MM.1S (cell line): ENCODE data around the gene DDAH2.

ENCODE experiments used
- DNase-seq: peaks from one replicate; pipeline ENCODE4 v3.0.0-alpha.2; 2015
- H2AFZ ChIP-seq: fragments of 300-600 bp; sonication (generic); 2 replicates; pipeline ENCODE4 v1.6.0; 2016; ENCODE audit warnings: antibody characterized with exemption, low read length
- H3F3A ChIP-seq: fragments of 300-600 bp; sonication (generic); 2 replicates; pipeline ENCODE4 v1.6.1; 2016; ENCODE audit warnings: mild to moderate bottlenecking, antibody characterized with exemption, low read length, moderate library complexity, mixed read lengths; ENCODE audit not compliant: insufficient read depth
- H3K27ac ChIP-seq: fragments of 300-600 bp; sonication (generic); 2 replicates; pipeline ENCODE4 v1.5.1; 2016; ENCODE audit warnings: mild to moderate bottlenecking, low read length
- H3K27me3 ChIP-seq: fragments of 300-600 bp; sonication (generic); replicated peaks from 2 replicates; pipeline ENCODE4 v1.6.0; 2016; ENCODE audit warnings: low read length; ENCODE audit not compliant: insufficient read depth
- H3K36me3 ChIP-seq: fragments of 300-600 bp; sonication (generic); replicated peaks from 2 replicates; pipeline ENCODE4 v1.6.1; 2016; ENCODE audit warnings: mild to moderate bottlenecking, low read length, mixed read lengths; ENCODE audit not compliant: insufficient read depth
- H3K4me1 ChIP-seq: fragments of 300-600 bp; sonication (generic); 2 replicates; pipeline ENCODE4 v1.6.1; 2016; ENCODE audit warnings: low read length, mixed read lengths
- H3K4me2 ChIP-seq: fragments of 300-600 bp; sonication (generic); 2 replicates; pipeline ENCODE4 v1.6.0; 2016; ENCODE audit warnings: low read depth, low read length
- H3K4me3 ChIP-seq: fragments of 300-600 bp; sonication (generic); 2 replicates; pipeline ENCODE4 v1.5.1; 2016; ENCODE audit warnings: low read length, mixed read lengths
- H3K79me2 ChIP-seq: fragments of 300-600 bp; sonication (generic); 2 replicates; pipeline ENCODE4 v1.6.1; 2016; ENCODE audit warnings: mixed run types, low read length, mixed read lengths
- H3K9ac ChIP-seq: fragments of 300-600 bp; sonication (generic); 2 replicates; pipeline ENCODE4 v1.6.1; 2016; ENCODE audit warnings: low read length, mixed read lengths
- H3K9me2 ChIP-seq: fragments of 300-600 bp; sonication (generic); replicated peaks from 2 replicates; pipeline ENCODE4 v1.6.1; 2016; ENCODE audit warnings: mild to moderate bottlenecking, low read length, mixed read lengths; ENCODE audit not compliant: insufficient read depth
- H3K9me3 ChIP-seq: fragments of 300-600 bp; sonication (generic); replicated peaks from 2 replicates; pipeline ENCODE4 v1.6.1; 2016; ENCODE audit warnings: mild to moderate bottlenecking, low read length, mixed read lengths; ENCODE audit not compliant: insufficient read depth
- H4K20me1 ChIP-seq: fragments of 300-600 bp; sonication (generic); 2 replicates; pipeline ENCODE4 v1.6.1; 2016; ENCODE audit warnings: mild to moderate bottlenecking, low read length, moderate library complexity, mixed read lengths; ENCODE audit not compliant: insufficient read depth
- EZH2 ChIP-seq: fragments of 300-600 bp; sonication (generic); optimal IDR thresholded peaks from 2 replicates; pipeline ENCODE3; 2017; ENCODE audit warnings: low read depth, mild to moderate bottlenecking, antibody characterized with exemption, low read length, mixed read lengths
- EZH2phosphoT487 ChIP-seq: fragments of 300-600 bp; sonication (generic); IDR thresholded peaks from 2 replicates; pipeline ENCODE4 v1.6.1; 2018; ENCODE audit warnings: antibody characterized with exemption, low read length
- TF ChIP-seq, protein P1 (sequence below): fragments of 300-600 bp; sonication (generic); IDR thresholded peaks from 2 replicates; pipeline ENCODE4 v1.5.1; 2016; ENCODE audit warnings: antibody characterized with exemption, low read length, mixed read lengths

Gene DDAH2

DNA sequence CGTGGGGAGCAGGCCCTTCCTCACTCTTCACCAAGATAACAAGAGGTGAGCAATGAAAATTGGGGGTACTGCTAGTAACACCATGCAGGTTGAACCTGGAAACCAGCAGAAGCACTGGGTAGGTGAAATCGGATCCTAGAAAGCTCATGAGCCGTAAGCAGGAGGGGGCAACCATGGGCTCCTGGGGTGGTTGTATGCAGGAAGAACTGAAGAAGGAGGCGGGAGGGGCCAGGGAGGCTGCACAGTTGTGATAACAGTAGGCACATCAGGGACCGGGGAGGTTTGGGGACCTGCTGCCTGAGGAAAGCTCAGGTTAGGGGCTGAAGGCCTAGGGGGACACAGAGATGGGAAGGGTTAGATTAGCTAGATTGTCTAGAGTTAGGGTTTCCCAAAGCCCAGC lies 42.6 kb downstream of the DDAH2 start:
- no peak overlapping the region for H3K4me2 ChIP-seq
- TF ChIP-seq EZH2phosphoT487 (no peak), EZH2 (no peak)
- TF ChIP-seq, protein P1, sequence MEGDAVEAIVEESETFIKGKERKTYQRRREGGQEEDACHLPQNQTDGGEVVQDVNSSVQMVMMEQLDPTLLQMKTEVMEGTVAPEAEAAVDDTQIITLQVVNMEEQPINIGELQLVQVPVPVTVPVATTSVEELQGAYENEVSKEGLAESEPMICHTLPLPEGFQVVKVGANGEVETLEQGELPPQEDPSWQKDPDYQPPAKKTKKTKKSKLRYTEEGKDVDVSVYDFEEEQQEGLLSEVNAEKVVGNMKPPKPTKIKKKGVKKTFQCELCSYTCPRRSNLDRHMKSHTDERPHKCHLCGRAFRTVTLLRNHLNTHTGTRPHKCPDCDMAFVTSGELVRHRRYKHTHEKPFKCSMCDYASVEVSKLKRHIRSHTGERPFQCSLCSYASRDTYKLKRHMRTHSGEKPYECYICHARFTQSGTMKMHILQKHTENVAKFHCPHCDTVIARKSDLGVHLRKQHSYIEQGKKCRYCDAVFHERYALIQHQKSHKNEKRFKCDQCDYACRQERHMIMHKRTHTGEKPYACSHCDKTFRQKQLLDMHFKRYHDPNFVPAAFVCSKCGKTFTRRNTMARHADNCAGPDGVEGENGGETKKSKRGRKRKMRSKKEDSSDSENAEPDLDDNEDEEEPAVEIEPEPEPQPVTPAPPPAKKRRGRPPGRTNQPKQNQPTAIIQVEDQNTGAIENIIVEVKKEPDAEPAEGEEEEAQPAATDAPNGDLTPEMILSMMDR = no peak
- H3K9me2 ChIP-seq = no peaks in the 10 kb centered on the region
- no peaks in the 10 kb centered on the region for H3F3A ChIP-seq
- no peaks in the 10 kb centered on the region for H3K4me1 ChIP-seq
- H3K27ac ChIP-seq = no peak overlapping the region
- no peak overlapping the region for H3K4me3 ChIP-seq
- no peaks in the 10 kb centered on the region for H3K9me3 ChIP-seq
- H2AFZ ChIP-seq = no peak overlapping the region
- H3K36me3 ChIP-seq = no peaks in the 10 kb centered on the region
- no peak overlapping the region for H3K9ac ChIP-seq
- no peaks in the 10 kb centered on the region for H4K20me1 ChIP-seq
- no peaks in the 10 kb centered on the region for H3K79me2 ChIP-seq
- DNase-seq = no peak
- H3K27me3 ChIP-seq = no peaks in the 10 kb centered on the region

DNA sequence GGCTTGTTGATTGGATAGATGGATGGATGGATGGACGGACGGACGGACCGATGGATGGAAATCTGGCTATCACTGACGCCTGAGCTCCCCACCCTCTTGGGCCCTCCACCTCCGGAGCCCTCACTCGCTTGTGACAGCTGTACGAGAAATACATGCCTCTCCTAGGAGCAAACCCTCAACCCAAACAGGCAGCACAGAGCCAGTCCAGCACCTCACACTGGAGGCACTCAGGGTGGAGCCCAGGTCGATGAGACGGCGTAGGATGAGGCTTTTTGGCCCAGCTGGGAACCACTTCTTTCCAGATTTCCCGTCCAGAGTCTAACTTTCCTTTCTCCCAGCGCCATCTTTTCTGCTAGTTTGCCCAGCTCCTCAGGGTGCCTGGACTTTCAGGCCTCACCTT lies 45.5 kb downstream of the DDAH2 start:
- no peaks in the 10 kb centered on the region for H3K79me2 ChIP-seq
- H3K9me2 ChIP-seq = no peaks in the 10 kb centered on the region
- DNase-seq = no peak
- H3K4me1 ChIP-seq = no peaks in the 10 kb centered on the region; the same call in 1 of the 2 replicates
- H3K4me3 ChIP-seq = no peak overlapping the region
- H2AFZ ChIP-seq = no peak overlapping the region
- no peaks in the 10 kb centered on the region for H3K27me3 ChIP-seq
- H3K36me3 ChIP-seq = no peaks in the 10 kb centered on the region
- no peaks in the 10 kb centered on the region for H3K9me3 ChIP-seq
- TF ChIP-seq, protein P1 = no peak
- TF ChIP-seq EZH2phosphoT487 = no peak
- H4K20me1 ChIP-seq = no peaks in the 10 kb centered on the region
- no peak overlapping the region for H3K4me2 ChIP-seq
- H3K27ac ChIP-seq = no peak overlapping the region
- H3K9ac ChIP-seq = no peak overlapping the region
- H3F3A ChIP-seq = no peaks in the 10 kb centered on the region

GRCh38 chr6:31681135-31681671 lies 47.9 kb downstream of the DDAH2 start:
- Histone ChIP-seq H3K9ac (peak overlapping the region; percentile 58; the same call in 1 of the 2 replicates), H3K27me3 (no peaks in the 10 kb centered on the region), H3K4me2 (peak overlapping the region; percentile 93), H4K20me1 (no peaks in the 10 kb centered on the region), H3K79me2 (no peaks in the 10 kb centered on the region), H3K36me3 (no peaks in the 10 kb centered on the region), H2AFZ (peak overlapping the region; percentile 94), H3K9me2 (no peaks in the 10 kb centered on the region), H3K27ac (no peak overlapping the region), H3K4me1 (no peaks in the 10 kb centered on the region; the same call in 1 of the 2 replicates), H3K9me3 (no peaks in the 10 kb centered on the region), H3K4me3 (peak overlapping the region; percentile 63), H3F3A (no peaks in the 10 kb centered on the region)
- peak; percentile 23 for DNase-seq
- no peak for TF ChIP-seq EZH2
- no peak for TF ChIP-seq EZH2phosphoT487
- TF ChIP-seq, protein P1 = no peak; the same call in 1 of the 2 replicates
